ENCODE results near the gene PCDH9.

The PCDH9 gene

DNA sequence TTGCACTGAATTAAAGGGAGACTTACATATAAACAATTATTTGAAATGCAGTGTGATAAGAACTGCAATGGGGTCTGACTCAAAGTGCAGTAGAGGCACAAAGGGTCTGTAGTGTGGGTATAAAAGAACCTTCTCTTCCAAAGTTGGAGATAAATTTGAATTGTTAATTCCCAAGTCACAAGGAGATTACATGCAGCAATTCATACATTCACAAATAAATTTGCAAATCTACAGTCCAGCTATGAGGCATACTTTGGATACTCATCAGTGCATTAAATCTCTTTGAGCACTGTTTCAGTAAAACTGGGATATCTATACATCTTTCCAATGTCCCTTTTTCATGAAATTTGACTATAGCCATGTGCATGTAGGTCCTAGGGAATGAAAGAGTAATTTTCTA lies 799.4 kb downstream of the PCDH9 start:
- DNase-seq: no peak

DNA sequence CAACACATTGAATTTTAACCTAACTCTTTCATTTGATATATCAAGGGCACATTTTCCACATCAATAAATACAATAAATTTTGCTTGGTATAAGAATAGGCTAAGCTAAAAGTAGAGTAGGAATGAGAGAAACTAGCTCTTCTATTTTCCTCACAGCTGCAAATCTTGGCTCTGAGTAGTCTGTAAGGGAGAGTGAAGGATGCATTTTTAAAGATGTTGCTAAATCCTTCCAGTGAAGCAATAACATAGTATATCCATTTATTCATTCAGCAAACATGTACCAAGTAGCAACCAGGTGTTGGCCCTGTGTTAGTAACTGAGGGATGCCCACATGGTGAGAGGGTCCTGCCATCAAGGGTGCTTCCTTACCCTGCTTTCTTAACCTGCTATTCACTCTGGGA lies 799.9 kb downstream of the PCDH9 start:
- no peak for DNase-seq

DNA sequence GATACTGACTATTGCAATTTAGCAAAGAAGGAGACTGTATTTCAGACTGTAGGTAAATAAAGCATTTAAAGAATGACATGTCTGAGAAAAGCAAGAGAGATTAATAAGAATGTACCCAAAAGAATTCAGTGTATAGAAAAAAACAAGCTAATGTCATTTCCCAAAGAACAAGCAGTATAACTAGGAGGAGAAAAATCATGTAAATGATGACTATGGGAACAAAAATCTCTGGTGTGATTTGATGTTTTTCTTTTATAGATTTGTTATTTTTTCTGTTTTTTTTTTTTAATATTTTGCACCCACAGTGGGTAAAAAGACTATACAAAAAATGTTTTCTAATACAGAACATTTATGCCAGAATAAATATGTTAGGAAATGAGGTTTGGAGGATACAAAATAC lies 801.0 kb downstream of the PCDH9 start:
- peak; percentile 53 for DNase-seq

DNA sequence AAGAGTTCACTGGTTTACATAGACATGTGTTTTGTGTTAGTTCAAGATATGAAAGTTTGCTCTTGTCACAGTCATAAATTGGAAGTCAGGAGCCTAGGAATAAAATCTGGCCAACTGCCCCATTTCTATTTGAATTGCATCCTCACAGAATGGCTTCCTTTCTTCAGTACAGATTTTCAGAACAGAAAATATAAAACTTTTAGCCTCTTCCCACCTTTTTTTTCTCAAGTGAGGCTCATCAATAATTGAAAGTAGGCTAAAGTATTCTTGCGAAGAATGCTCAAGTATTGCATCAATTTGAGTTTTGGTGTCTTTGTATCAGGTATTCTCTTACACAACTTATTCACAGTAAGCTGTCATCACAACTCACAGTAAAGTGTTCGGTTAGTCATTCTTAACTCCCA lies 802.7 kb downstream of the PCDH9 start:
- peak; percentile 39 for DNase-seq

DNA sequence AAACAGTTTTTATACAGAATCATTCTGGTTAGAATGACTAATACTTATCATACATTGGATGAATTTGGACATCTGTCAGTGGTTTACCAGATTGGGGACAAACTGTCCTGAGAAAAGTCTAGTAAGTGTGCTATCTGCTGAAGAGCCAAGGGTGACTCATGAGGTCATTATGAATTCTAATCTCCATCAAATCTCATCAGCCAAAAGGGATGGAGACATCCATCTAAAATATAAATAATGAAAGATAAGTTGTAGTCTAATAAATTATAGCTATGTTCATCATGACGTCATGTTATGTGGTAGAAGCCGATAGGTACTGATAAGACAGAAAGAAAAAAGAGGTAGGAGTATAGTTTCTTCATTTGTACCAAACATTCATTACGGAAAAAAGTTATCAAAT lies 804.4 kb downstream of the PCDH9 start:
- DNase-seq: peak; percentile 24

DNA sequence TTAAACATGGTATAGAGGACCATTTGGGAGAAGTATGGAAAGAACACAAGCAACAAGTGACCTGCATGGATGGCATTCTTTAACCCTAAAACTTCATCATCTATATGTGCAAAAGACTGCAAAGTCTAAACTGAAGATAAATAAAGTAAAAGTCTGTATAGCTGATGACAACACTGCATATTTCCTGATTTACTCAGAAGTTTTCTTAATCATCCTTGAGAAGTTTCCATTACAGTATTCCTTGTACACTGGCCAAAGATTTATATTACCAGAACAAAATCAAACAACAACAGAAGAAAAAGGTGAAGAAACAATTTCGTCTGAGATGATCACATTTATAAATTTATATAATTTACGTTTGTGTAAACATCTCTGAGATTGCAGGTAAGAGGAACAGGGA lies 805.7 kb downstream of the PCDH9 start:
- DNase-seq: peak; percentile 71

DNA sequence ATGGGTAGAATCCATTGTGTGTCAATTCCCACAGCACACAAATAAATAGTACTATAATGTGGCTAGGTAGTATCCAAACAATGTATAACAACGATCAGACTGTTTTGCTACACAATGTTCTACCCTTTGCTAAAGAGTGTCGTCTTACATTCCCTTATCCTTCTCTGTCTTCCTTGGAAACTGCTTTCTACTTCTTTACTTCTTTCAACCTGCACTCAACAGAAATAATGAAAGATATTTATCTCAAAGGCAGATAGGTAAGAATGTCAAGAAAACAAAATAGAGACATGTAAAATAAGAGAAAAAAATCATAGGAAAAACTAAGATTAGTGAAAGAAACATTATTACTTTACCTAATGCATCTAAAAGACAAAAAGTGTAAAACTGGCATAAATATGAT lies 814.7 kb downstream of the PCDH9 start:
- no peak for DNase-seq

DNA sequence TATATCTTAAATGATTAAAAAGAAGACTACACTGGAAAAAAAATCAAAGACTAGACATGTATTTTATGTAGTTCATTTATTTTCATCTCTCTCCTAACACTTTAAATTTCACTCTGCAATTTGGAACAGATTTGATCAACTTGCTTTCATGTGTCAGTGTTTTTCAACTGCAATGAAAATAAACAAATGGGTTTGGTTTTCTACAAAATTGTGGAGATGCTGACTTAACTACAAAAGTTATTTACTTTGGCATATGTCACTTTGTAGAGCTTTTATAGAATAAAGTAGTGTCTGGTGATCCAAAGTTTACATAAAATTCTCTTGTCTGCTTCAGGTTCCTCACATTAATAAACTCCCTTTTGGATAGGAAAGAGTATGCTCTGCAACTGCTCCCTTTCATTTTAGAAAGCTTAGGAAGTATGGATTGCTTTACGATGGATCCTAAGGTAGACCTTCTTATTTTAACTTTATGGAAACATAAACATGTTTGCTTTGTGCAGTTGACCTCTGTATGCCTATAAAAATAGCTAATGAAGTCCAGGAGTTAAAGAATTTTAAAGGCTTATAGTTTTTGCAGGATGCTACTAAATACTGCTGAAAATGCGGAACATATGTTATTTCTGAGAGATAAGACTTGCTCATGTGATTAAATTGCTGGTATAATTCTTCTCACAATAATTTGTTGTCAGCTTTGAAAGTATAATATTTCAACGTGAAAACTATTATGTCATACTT lies 815.9 kb downstream of the PCDH9 start:
- no peak for DNase-seq

DNA sequence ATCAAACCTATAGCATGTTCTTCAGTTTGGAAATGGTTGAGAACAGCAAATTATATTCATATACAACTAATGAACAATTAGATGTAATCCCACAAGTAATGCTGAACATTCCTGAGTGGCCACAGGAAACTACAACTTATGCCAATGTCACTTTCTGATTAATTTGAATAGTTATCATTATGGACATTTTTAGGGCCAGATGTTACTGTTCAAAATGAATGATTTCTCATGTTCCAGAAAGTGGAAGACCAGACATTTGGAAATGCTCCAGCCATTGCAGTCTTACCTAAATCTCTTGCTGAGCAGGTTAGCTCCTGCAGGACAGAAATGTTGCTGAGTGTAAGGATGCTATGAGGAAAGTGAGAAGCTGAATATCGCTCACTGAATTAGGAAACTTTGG lies 819.8 kb downstream of the PCDH9 start:
- DNase-seq: no peak

DNA sequence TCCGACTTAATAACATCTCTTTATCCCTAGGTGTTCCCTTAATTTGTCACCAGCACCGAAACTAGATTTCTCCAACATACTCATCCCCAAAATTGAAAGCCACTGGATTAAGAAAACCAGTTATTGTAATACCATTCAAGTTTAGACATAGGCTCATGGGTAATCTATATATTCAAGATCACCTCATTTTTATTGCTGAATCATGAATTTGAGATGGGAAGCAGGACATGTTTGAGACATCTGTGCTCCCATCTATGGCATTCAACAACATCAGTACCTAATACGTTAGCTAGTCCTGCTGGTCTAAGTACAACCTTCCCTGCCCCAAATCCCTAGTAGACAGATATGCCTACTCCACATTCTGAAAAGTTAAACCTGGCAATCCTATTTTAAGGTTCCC lies 820.6 kb downstream of the PCDH9 start:
- DNase-seq: no peak

DNA sequence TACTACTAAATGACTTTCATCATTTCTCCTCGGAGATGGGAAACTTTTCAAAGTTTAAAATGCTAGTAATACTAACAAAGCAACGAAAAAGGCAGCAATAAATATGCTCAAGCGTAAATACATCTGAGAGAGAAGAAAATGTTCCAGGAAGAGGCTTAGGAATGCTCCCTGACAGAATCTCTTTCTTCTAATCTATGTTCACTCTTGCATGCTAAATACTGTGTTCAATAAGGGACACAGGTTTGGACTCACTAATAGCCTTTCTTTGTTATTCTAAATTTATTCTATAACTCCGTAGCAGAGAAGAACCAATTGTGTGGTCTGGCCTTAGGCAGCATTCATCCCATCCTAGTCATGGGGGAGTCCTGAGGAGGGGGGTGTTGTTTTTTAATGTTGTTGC lies 823.0 kb downstream of the PCDH9 start:
- no peak for DNase-seq

DNA sequence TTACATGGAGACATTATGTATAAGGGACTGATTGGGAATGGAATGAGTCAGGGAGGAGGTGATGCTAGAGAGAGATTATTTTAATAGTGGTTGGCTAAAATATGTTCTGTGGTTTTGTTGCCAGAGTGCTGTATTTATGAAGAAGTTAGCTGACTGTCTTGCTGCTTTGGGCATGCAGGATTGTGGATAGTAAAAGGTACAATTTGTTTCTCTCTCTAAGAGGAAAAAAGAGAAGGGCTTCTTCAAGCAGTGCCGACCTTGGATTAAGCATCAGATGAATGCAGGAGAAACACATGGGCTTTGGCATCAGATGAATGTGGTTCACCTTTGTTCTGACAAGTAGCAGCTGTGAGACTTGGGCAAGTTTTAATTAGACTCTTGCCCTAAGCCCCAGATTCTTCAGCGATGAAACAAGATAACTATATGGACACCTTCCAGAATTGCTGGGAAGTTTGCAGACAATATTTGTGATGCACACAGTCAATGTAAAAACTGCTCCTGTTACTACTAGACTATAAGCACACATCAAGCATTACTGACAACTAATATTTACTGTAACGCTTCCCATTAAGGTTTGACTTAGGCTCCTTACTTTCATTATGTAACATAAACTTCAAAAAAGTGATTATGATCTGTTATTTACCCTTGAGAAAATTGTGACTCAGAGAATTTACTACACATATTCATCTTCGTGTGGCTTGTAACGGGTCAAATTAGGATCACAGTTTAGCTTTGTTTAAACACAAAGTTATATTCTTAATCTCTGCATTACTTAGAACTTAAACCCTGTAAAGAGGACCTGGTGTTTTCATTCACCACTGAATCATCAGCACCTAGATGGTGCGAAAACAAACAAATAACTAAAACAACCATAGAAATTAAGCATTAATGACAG lies 824.0 kb downstream of the PCDH9 start:
- peak; percentile 76 for DNase-seq

DNA sequence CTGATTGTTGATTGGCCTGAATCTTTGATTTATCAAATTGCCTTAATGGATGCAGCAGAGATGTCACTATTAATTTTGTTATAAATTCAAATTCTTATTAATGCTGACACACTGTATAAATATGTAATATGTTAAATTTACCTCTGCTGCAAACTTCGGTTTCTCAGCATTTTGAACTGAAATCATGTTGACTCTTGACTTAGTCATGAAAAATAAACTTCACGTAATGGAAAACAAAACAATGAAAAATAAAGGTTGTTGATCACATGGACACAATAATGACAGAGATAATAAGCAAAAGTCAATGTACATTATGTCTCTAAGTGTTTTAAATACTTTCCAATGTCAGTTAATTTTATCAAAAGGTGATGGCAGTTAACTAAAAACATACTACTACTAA lies 827.6 kb downstream of the PCDH9 start:
- DNase-seq: no peak

DNA sequence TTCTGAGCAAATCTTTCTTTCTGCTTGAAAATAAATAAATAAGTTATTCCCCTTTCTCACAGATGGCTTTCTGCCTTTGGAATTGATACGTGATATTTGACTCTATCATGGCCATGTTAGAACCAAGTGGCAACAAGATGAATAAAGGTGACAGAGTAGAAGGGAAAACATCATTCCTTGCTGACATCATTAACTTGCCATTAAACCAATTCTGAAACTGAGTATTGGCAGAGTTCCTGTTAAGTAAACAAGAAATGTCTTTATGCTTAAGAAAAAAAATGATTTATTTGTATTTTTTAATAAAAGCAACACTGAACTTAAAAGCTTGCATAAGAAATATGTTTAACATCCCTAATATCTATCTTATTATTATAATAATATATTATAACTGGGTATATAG lies 828.1 kb downstream of the PCDH9 start:
- peak; percentile 22 for DNase-seq

DNA sequence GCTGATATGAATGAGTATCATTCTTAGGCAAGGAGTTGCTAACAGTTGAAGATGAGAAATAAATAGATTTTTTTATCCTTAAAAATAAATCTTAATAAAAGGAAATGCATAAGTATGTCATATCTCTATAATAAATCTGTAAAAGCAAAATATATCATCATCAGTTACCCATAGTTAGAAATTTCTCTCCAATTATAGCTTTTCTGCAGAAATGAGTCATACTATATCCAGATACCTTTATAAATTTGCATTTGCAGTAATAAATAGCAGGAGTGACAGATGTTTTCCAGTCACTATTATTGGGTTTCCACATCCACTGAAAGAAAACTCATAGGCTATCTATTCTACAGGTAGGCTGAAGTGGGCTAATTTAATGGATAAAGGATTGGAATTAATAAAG lies 829.8 kb downstream of the PCDH9 start:
- DNase-seq: no peak

DNA sequence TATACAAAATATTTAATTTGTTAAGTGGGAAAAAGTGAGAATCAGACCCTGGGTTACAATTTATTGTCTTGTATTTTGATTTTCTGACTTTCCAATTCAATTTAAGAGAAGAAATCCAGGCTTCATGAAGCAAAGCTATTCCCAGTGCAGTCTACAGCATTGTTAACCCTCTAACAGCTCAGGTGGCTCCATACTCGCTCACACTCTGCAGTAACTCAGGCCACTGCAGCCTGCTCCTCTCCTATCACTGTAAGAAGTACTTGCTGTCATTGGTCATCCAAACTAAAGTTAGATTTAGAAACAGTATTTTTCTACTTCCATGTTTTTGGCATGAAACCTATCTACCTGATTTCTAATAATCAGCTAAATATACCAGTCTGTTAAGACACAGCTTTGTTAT lies 830.3 kb downstream of the PCDH9 start:
- DNase-seq: no peak

DNA sequence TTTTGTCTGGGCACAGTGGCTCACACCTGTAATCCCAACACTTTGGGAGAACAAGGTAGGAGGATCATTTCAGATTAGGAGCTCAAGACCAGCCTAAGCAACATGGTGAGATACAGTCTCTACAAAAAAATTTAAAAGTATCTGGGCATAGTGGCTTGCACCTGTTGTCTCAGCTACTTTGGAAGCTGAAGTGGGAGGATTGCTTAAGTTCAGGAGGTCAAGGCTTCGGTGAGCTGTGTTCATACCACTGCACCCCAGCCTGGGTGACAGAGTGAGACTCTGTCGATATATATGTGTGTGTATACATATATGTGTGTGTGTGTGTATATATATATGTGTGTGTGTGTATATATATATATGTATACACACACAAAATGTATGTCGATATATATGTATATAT lies 833.0 kb downstream of the PCDH9 start:
- no peak for DNase-seq

DNA sequence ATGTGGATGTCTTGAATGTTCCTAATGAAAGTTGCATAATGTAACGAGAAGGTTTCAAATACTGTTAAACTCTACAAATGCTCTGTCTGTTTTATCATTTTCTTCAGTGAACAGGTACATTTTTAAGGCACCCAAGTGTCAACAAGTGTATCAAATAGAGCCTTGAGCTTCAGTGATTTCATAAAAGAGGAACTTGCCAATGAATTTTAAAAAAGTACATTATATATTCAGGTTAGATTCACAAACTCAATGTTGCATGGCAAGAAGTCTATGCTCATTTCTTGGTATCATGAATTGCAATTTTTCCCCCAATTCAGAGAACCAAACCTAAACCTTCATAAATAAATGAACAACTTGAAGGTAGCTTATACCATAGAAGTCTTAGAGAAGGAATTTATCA lies 838.8 kb downstream of the PCDH9 start:
- no peak for DNase-seq

DNA sequence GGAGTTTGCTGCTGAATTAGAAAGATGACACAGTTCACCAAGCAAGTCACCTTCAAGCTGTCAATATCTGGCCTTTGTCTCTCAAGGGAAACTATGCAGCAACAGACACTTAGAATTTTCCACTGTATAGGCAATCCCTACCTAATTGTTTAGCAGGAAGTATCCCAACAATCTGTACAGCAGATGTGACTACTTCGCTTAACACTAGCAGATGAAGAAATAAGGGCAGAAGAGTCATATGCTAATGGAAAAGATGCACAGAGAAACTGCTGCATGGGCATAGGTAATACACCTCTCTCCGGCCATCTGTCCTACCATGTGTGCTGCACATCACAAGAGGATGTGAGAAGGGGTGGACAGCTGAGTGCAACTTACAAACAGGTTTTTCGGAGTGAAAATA lies 851.2 kb downstream of the PCDH9 start:
- DNase-seq: no peak

DNA sequence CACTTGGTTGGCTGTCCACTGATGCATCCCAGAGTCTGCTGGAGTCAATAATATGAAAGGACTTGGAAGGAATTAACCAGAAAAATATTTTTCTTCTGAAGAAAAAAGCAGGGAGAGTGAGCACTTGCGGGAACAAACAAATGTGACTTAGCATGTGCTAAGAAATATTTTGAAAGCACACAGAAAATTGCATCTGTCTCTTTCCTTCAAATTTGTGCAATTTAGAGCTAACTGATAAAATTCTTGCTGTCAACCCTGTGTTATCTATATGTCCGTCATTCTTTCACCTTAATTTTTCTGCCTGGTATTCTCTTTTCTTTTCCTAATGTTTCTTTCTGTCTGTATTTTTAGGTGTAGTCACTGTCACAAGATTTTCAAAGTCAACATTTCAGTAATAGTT lies 852.6 kb downstream of the PCDH9 start:
- no peak for DNase-seq

DNA sequence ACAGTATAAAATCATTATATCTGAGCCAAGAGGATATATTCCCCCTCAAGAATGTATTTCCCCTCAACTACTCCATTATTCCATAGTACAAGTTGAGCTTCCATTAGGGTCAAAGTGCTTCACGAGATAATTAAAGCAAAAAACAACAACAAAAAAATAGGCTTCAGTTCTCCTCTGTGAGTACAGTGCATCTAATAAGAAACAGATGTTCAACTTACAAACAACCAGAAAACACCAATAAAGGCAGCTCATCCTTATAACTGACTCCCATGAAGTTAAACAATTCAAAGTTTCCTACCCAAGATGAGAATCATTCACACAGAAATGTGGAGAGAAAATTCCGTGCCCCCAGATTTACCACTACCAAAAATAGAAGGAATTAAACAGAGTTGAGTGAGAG lies 854.4 kb downstream of the PCDH9 start:
- DNase-seq: no peak

DNA sequence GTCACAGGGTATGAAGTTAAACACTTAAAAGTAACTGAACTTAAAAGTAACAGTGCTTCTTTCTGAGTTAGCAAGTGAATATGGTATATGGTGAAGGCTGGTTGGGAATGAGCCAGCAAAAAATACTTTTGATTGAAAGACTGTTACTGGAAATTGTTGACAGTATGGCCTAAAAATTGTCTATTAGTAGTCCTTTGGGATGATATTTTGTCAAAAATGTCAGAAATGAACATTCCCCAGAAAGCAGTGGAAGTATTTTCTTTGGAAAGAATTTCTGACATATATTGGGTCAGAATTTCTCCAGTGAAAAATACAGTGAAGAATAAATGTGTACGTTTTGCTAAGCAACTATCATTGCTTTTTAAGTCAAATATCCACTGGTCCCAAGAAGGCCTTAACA lies 860.5 kb downstream of the PCDH9 start:
- peak; percentile 73 for DNase-seq

DNA sequence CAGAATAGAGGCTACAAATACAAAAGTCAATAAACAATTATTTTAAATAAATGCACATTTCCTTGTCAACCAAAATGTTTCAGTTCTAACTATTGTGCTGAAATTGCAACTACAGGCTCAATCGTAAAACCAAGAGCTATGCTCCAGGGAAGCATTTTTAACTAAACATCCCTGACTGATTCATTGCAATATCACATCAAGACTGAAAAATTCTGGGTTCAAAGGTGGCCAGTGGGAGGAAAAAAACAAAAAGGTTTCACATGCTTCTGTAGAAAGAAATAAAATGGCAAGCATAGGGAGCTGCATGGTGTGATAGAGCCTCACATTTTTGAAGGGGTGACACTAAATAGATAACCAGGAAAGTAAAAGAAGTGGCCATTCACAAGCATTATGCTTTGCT lies 862.8 kb downstream of the PCDH9 start:
- no peak for DNase-seq

DNA sequence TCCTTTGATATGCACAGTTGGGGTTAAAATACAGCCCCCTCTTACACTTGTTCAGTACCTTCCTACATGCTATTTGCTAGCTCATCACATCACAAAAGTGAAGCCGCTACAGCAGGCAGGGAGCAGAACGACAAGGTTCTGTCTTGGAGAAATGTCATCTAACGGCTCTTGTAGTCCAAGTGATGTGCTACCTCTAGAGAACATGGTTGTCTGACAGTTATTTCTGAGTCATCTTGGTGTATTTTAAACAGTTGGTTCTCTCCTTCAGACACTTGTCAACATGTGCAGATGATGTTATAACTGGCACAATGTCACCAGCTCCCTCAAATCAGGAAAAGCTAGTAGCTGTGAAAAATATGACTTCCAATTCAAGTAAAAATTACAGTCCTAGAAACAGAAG lies 865.0 kb downstream of the PCDH9 start:
- DNase-seq: no peak
